Left lung (tissue), 10 donors: ENCODE results near the gene DEGS2. TPM values are rescaled to one million over a fixed set of nuclear protein-coding genes. Genes with fewer than 3 reads are reported as not detected.

Experiments
- ATAC-seq: fragments of 200-7000 bp; cut with Tn5 transposase; one replicate; pipeline ENCODE4 v1.9.1; 2020; ENCODE audit warnings: moderate library complexity
- DNase-seq, 4 donors: peaks; one replicate each; pipeline ENCODE4 v3.0.0-alpha.2; 2013 to 2020
- H3K27ac ChIP-seq, 2 donors: fragments of 200-600 bp; sonication (generic) in 1 of 2; one replicate each; pipeline versions ENCODE4 v1.5.0 to v1.8.0; 2020 to 2021
- H3K27me3 ChIP-seq, 2 donors: fragments of 200-600 bp; sonication (generic) in 1 of 2; one replicate each; pipeline versions ENCODE4 v1.5.0 to v1.8.0; 2020 to 2021
- H3K36me3 ChIP-seq, 2 donors: fragments of 200-600 bp; sonication (generic) in 1 of 2; one replicate each; pipeline versions ENCODE4 v1.5.0 to v1.8.0; 2020 to 2021
- H3K4me1 ChIP-seq, 2 donors: fragments of 200-600 bp; one replicate each; pipeline ENCODE4 v1.8.0; 2021
- H3K4me3 ChIP-seq, 2 donors: fragments of 200-600 bp; sonication (generic) in 1 of 2; one replicate each; pipeline versions ENCODE4 v1.5.0 to v1.8.0; 2020 to 2021; ENCODE audit warnings: mild to moderate bottlenecking in 1 of 2
- H3K9me3 ChIP-seq, 2 donors: fragments of 200-600 bp; sonication (generic) in 1 of 2; one replicate each; pipeline versions ENCODE4 v1.5.0 to v1.8.0; 2020 to 2021
- CTCF ChIP-seq, 2 donors: fragments of 200-600 bp; sonication (generic) in 1 of 2; IDR thresholded peaks; one replicate each; pipeline versions ENCODE4 v1.5.0 to v1.8.0; 2021; ENCODE audit warnings: antibody characterized with exemption in 2 of 2
- intact Hi-C, 2 donors: fragments of 100-400 bp; cut with DNase I; formaldehyde crosslinking; loops; one replicate each; pipeline versions ENCODE4 v1.11.2 to v1.14.2; 2022
- polyA plus RNA-seq, 6 donors: library from polyadenylated mRNA; unstranded; fragments of 120-200 nt; gene quantifications; one replicate each; pipeline ENCODE4 v1.2.1, GENCODE V29; 2013; ENCODE audit not compliant: insufficient read length in 6 of 6
- total RNA-seq, 2 donors: library from RNA; stranded (reverse); fragmentation: NEBNext Ultra II Directional; extraction: Animal tissue kit (Norgen Biotek cat#: 25700); gene quantifications; one replicate each; pipeline ENCODE4 v1.2.1, GENCODE V29; 2021
- donor health status: DM: no; HTN: yes; CAD: no.
- donor health status: DM: no; HTN: no; CAD: no.

The DEGS2 gene
- total and polyA plus RNA-seq, 8 donors = 2.0 to 8.3 (median 5.6) TPM

- peaks cover 0 to 4% of the 10 kb centered on the region in 2 donors for H3K4me1 ChIP-seq
- peaks cover 0 to 77% of the 10 kb centered on the region in 2 donors for H3K36me3 ChIP-seq
- H3K27ac ChIP-seq = no peak overlapping the region
- no peak for TF ChIP-seq CTCF (IDR thresholded peaks at IDR 0.05)
- ATAC-seq (no peak), DNase-seq (no peak)
- H3K27me3 ChIP-seq = no peaks in the 10 kb centered on the region
- intact Hi-C loops = no loop called here
- H3K4me3 ChIP-seq = no peak overlapping the region
- no peaks in the 10 kb centered on the region for H3K9me3 ChIP-seq
These were observed 30.3 kb downstream of the DEGS2 start for GRCh38 chr14:100129161-100129589.

DNA sequence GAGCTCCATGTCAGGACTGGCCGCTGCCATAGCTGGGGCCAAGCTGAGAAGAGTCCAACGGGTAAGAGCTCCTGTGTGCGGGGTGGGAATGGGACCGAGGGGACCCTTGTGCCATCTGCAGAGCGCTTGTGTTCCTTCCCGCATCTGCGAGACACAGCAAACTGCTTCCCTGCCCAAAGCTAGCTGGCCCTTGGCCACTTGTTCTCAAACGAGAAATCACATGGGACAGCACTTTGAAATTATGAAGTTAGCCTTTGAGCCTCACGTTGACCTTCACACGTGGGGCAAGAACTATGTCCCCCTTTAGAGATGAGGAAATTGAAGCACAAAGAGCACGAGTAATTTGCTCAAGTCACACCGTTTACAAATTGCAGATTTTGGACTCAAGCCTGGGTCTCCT lies 30.8 kb downstream of the DEGS2 start:
- no peak for ATAC-seq
- DNase-seq = no peak
- peaks cover 0 to 77% of the 10 kb centered on the region in 2 donors for H3K36me3 ChIP-seq
- H3K4me1 ChIP-seq = peaks cover 0 to 4% of the 10 kb centered on the region in 2 donors
- intact Hi-C loops = no loop called here
- H3K4me3 ChIP-seq = no peak overlapping the region
- no peak for TF ChIP-seq CTCF (IDR thresholded peaks at IDR 0.05)
- H3K27ac ChIP-seq = no peak overlapping the region
- H3K9me3 ChIP-seq = no peaks in the 10 kb centered on the region
- H3K27me3 ChIP-seq = no peaks in the 10 kb centered on the region

DNA sequence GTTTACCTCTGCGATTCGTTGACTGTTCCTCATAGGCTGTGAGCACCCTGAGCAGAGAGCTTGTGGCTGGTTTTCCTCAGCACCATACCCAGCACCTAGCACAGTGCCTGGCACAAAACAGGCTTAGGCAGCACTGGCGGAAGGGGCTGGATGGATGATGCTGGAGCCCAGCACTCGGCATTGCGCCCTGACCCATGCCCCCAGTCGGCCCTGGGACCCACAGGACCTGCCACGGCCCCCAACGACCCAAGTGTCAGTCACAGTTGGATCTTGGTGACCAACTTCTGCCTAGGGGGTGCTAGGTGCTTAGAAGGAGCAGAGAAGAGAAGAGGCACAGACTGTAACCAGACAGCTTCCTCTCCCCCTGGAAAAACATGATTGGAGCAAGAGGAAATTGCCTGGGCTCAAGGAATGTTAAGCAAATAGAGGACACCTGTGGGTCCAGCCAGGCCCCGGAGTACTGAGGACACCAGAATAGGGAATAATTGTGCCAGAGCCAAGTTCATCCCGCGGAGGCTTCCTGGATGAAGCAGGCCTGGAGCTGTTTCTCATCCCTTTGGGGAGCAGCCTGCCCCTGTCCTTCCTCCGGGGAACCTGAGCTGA lies 31.5 kb downstream of the DEGS2 start:
- intact Hi-C loops = no loop called here

GRCh38 chr14:100126401-100126800 lies 33.0 kb downstream of the DEGS2 start:
- ATAC-seq (no peak), DNase-seq (peak in 1 of 4 donors; percentile 66)
- Histone ChIP-seq H3K9me3 (no peaks in the 10 kb centered on the region), H3K4me3 (no peak overlapping the region), H3K36me3 (peaks cover 0 to 61% of the 10 kb centered on the region in 2 donors), H3K27ac (no peak overlapping the region), H3K4me1 (no peaks in the 10 kb centered on the region), H3K27me3 (no peaks in the 10 kb centered on the region)
- intact Hi-C loops = no loop called here
- no peak for TF ChIP-seq CTCF (IDR thresholded peaks at IDR 0.05)

More for the DNA sequence above, 31.5 kb downstream of the DEGS2 start:
- no peak for ATAC-seq
- no peaks in the 10 kb centered on the region for H3K27me3 ChIP-seq
- peaks cover 0 to 76% of the 10 kb centered on the region in 2 donors for H3K36me3 ChIP-seq
- no peaks in the 10 kb centered on the region for H3K9me3 ChIP-seq
- TF ChIP-seq CTCF (IDR thresholded peaks at IDR 0.05) = no peak
- DNase-seq = no peak
- peaks cover 0 to 4% of the 10 kb centered on the region in 2 donors for H3K4me1 ChIP-seq
- H3K4me3 ChIP-seq = no peak overlapping the region
- no peak overlapping the region for H3K27ac ChIP-seq

DNA sequence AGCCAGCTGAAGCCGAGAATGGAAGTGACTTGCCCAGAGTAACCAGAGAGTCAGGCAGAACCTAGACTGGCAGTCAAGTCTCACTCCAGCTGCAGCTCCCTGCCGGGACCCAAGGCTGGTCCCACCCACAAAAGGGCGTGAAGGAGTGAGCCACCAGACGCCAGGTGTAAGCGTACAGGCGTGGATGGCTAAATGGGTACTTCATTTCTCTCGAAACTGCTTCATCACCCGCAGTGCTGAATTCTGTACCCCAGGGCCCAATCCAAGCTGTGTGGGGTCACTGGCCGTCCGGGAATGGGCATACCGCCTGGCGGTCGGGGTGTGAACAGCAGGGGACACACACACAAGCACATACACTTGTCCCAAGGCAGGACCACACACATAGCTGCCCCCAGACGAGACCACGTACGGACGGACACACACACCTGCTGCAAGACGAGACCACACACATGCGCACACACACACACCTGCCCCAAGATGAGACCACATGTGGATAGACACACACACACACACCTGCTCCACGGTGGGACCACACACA lies 34.8 kb downstream of the DEGS2 start:
- Histone ChIP-seq H3K36me3 (peaks cover 0 to 48% of the 10 kb centered on the region in 2 donors), H3K4me1 (no peaks in the 10 kb centered on the region), H3K27me3 (no peaks in the 10 kb centered on the region), H3K27ac (no peak overlapping the region), H3K9me3 (no peaks in the 10 kb centered on the region), H3K4me3 (no peak overlapping the region)
- intact Hi-C loops = no loop called here
- DNase-seq = peak in 1 of 4 donors; percentile 65
- no peak for TF ChIP-seq CTCF (IDR thresholded peaks at IDR 0.05)
- ATAC-seq = no peak
